ENCODE results near the gene HBG2. TPM values are rescaled to one million over a fixed set of nuclear protein-coding genes. Genes with fewer than 3 reads are reported as not detected.

The HBG2 gene
- total and polyA plus RNA-seq, 12 donors, result 0.12 to 1.0 (median 0.43) TPM; not detected in 8

DNA sequence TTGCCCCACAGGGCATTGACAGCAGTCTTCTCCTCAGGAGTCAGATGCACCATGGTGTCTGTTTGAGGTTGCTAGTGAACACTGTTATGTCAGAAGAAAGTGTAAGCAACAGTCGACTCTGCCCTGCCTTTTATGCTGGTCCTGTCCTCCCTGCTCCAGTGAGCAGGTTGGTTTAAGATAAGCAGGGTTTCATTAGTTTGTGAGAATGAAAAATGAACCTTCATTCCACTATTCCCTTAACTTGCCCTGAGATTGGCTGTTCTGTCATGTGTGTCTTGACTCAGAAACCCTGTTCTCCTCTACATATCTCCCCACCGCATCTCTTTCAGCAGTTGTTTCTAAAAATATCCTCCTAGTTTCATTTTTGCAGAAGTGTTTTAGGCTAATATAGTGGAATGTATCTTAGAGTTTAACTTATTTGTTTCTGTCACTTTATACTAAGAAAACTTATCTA, 20.2 kb downstream of the HBG2 start, which contains the start of gene HBD:
TSS of gene HBD (minus strand) at position 103 of the 454 bp plus-strand sequence. CDS start at position 53, 50 bp downstream.
- intact Hi-C loops (cut with DNase I), result no loop called here

GRCh38 chr11:5233307-5233706, 21.3 kb downstream of the HBG2 start:
- DNase-seq (no peak), ATAC-seq (no peak)
- no peak overlapping the region for H3K27ac ChIP-seq
- no peak overlapping the region for H3K4me3 ChIP-seq
- H3K36me3 ChIP-seq, result no peaks in the 10 kb centered on the region
- 82 to 84% methylated on average over 1 of the region's 1 CpG for WGBS, 2 donors
- H3K9me3 ChIP-seq, result no peaks in the 10 kb centered on the region
- peaks cover 0 to 22% (median 0%) of the 10 kb centered on the region in 7 donors for H3K27me3 ChIP-seq
- no peak for TF ChIP-seq CTCF (IDR thresholded peaks at IDR 0.05)
- H3K4me1 ChIP-seq, result no peaks in the 10 kb centered on the region
- intact Hi-C loops (cut with DNase I), result no loop called here

More for the DNA sequence above, 20.2 kb downstream of the HBG2 start, which contains the start of gene HBD:
- WGBS, 2 donors, result 43 to 46% methylated on average over 2 of the region's 2 CpGs
- peaks cover 0 to 22% (median 0%) of the 10 kb centered on the region in 7 donors for H3K27me3 ChIP-seq
- no peak for ATAC-seq
- H3K4me1 ChIP-seq, result no peaks in the 10 kb centered on the region
- TF ChIP-seq CTCF (IDR thresholded peaks at IDR 0.05), result no peak
- no peak within 1 kb of the TSS for H3K4me3 ChIP-seq
- H3K36me3 ChIP-seq, result no peaks in the 10 kb centered on the region
- no peak for DNase-seq
- no peak within 1 kb of the TSS for H3K27ac ChIP-seq
- H3K9me3 ChIP-seq, result no peaks in the 10 kb centered on the region

- Histone ChIP-seq H3K9me3 (no peaks in the 10 kb centered on the region), H3K27ac (no peak overlapping the region), H3K4me1 (no peaks in the 10 kb centered on the region), H3K27me3 (peaks cover 0 to 19% (median 0%) of the 10 kb centered on the region in 7 donors), H3K4me3 (no peak overlapping the region), H3K36me3 (no peaks in the 10 kb centered on the region)
- intact Hi-C loops (cut with DNase I), result no loop called here
- TF ChIP-seq CTCF (IDR thresholded peaks at IDR 0.05), result no peak
- 91 to 93% methylated on average over 2 of the region's 2 CpGs for WGBS, 2 donors
- DNase-seq, result no peak
- ATAC-seq, result no peak
Observed at GRCh38 chr11:5232821-5233220, 21.8 kb downstream of the HBG2 start.

- no peak overlapping the region for H3K27ac ChIP-seq
- no peaks in the 10 kb centered on the region for H3K4me1 ChIP-seq
- H3K27me3 ChIP-seq, result peaks cover 0 to 14% (median 0%) of the 10 kb centered on the region in 7 donors
- no peaks in the 10 kb centered on the region for H3K36me3 ChIP-seq
- no peak overlapping the region for H3K4me3 ChIP-seq
- no peak for TF ChIP-seq CTCF (IDR thresholded peaks at IDR 0.05)
- H3K9me3 ChIP-seq, result no peaks in the 10 kb centered on the region
- intact Hi-C loops (cut with DNase I), result no loop called here
- 65 to 68% methylated on average over 3 of the region's 3 CpGs for WGBS, 2 donors
- no peak for DNase-seq
- ATAC-seq, result no peak
Observed at GRCh38 chr11:5232176-5232575, 22.4 kb downstream of the HBG2 start.
